IMR-90 (cell line): ENCODE data around the gene KCTD12.

Source experiments
- BHLHE40 ChIP-seq: fragments of 150-350 bp; IDR thresholded peaks from 2 replicates; pipeline ENCODE4 v1.6.1; 2016; ENCODE audit warnings: mild to moderate bottlenecking, low read depth, low read length
- CEBPB ChIP-seq: IDR thresholded peaks from 2 replicates; pipeline ENCODE4 v1.6.1; 2012; ENCODE audit warnings: low read depth, low read length, improper control_type of control experiment
- CHD1 ChIP-seq: IDR thresholded peaks from 2 replicates; pipeline ENCODE4 v1.6.1; 2012; ENCODE audit warnings: low read depth, low read length, improper control_type of control experiment
- MAFK ChIP-seq: IDR thresholded peaks from 2 replicates; pipeline ENCODE4 v1.6.1; 2012; ENCODE audit warnings: low read depth, low read length, improper control_type of control experiment
- MAZ ChIP-seq: IDR thresholded peaks from 2 replicates; pipeline ENCODE4 v1.6.1; 2012; ENCODE audit warnings: low read depth, mild to moderate bottlenecking, low read length, improper control_type of control experiment, moderate library complexity, borderline replicate concordance
- MXI1 ChIP-seq: IDR thresholded peaks from 2 replicates; pipeline ENCODE4 v1.6.1; 2012; ENCODE audit warnings: low read depth, mild to moderate bottlenecking, low read length, moderate library complexity, borderline replicate concordance
- POLR2A ChIP-seq: IDR thresholded peaks from 2 replicates; pipeline ENCODE4 v1.6.1; 2012; ENCODE audit warnings: mild to moderate bottlenecking, low read depth, low read length
- RAD21 ChIP-seq: IDR thresholded peaks from 2 replicates; pipeline ENCODE4 v1.6.1; 2012; ENCODE audit warnings: low read length, improper control_type of control experiment
- RFX5 ChIP-seq: IDR thresholded peaks from 2 replicates; pipeline ENCODE4 v1.8.0; 2012; ENCODE audit warnings: low read depth, mild to moderate bottlenecking, low read length, moderate library complexity
- SMC3 ChIP-seq: fragments of 150-350 bp; IDR thresholded peaks from 2 replicates; pipeline ENCODE4 v1.6.1; 2016; ENCODE audit warnings: low read depth, mild to moderate bottlenecking, antibody characterized with exemption, low read length, moderate library complexity
- TF ChIP-seq, protein P1 (sequence below): conservative IDR thresholded peaks from 2 replicates; pipeline ENCODE4 v1.5.1; 2012; ENCODE audit warnings: mild to moderate bottlenecking, low read depth, low read length, improper control_type of control experiment
- TF ChIP-seq, protein P2 (sequence below): fragments of 150-350 bp; IDR thresholded peaks from 2 replicates; pipeline ENCODE4 v1.6.1; 2016; ENCODE audit warnings: low read depth, mild to moderate bottlenecking, low read length, moderate library complexity, borderline replicate concordance
- TF ChIP-seq, protein P3 (sequence below): fragments of 150-350 bp; IDR thresholded peaks from 2 replicates; pipeline ENCODE4 v1.6.1; 2017; ENCODE audit warnings: mild to moderate bottlenecking, antibody characterized with exemption, low read length, low read depth

DNA sequence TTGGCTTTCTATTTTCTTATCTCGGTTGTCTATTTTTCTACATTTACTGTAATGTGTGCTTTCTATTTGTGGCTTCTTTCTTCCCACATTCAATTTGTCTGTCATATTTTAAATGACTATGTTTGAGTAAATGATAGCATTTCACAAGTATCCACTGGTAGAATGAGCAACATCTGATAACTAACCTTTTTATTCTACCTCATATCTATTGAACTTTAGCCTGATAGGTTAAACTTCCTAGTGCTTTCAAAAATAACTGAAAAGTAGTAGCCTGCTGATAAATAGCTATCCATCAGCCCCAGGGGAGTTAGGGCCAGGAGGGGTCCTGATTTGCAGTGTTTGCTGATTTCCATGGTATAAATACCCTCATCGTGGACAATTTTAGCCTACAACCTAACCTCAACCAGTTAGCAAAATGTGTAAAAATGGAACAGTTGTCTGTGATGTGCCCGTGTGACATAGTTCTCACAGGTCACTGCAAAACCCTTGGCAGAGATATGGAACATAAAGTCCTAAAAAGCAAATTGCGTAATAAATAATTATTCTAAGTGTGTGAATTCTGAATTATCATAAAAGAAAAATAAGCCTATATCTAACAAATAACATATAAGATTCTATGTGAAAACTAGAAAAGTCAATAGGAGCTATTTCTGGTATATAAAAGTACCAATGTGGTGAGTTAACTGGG is 32.1 kb downstream of the KCTD12 start:
- TF ChIP-seq, protein P1, sequence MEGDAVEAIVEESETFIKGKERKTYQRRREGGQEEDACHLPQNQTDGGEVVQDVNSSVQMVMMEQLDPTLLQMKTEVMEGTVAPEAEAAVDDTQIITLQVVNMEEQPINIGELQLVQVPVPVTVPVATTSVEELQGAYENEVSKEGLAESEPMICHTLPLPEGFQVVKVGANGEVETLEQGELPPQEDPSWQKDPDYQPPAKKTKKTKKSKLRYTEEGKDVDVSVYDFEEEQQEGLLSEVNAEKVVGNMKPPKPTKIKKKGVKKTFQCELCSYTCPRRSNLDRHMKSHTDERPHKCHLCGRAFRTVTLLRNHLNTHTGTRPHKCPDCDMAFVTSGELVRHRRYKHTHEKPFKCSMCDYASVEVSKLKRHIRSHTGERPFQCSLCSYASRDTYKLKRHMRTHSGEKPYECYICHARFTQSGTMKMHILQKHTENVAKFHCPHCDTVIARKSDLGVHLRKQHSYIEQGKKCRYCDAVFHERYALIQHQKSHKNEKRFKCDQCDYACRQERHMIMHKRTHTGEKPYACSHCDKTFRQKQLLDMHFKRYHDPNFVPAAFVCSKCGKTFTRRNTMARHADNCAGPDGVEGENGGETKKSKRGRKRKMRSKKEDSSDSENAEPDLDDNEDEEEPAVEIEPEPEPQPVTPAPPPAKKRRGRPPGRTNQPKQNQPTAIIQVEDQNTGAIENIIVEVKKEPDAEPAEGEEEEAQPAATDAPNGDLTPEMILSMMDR, result no peak
- TF ChIP-seq, protein P2, sequence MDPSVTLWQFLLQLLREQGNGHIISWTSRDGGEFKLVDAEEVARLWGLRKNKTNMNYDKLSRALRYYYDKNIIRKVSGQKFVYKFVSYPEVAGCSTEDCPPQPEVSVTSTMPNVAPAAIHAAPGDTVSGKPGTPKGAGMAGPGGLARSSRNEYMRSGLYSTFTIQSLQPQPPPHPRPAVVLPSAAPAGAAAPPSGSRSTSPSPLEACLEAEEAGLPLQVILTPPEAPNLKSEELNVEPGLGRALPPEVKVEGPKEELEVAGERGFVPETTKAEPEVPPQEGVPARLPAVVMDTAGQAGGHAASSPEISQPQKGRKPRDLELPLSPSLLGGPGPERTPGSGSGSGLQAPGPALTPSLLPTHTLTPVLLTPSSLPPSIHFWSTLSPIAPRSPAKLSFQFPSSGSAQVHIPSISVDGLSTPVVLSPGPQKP, result no peak
- no peak for TF ChIP-seq MXI1
- no peak for TF ChIP-seq POLR2A
- TF ChIP-seq RFX5, result no peak
- no peak for TF ChIP-seq RAD21
- no peak for TF ChIP-seq SMC3
- TF ChIP-seq MAFK, result no peak
- peak; percentile 77 for TF ChIP-seq CEBPB
- no peak for TF ChIP-seq CHD1
- TF ChIP-seq, protein P3, sequence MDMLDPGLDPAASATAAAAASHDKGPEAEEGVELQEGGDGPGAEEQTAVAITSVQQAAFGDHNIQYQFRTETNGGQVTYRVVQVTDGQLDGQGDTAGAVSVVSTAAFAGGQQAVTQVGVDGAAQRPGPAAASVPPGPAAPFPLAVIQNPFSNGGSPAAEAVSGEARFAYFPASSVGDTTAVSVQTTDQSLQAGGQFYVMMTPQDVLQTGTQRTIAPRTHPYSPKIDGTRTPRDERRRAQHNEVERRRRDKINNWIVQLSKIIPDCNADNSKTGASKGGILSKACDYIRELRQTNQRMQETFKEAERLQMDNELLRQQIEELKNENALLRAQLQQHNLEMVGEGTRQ, result no peak
- no peak for TF ChIP-seq BHLHE40
- no peak for TF ChIP-seq MAZ
